GM18909 (cell line): ENCODE results near the gene ZNF528.

Source experiments
- ATAC-seq: cut with Tn5 transposase; IDR thresholded peaks from one replicate; pipeline ENCODE4 v1.9.1; 2021; ENCODE audit warnings: mild to moderate bottlenecking; ENCODE audit not compliant: unreplicated experiment, poor library complexity

Gene ZNF528

GRCh38 chr19:52397310-52398080 is at the start of gene ZNF528:
ZNF528 (plus strand) TSS chr19:52397849; CDS start chr19:52402014, 4,165 bp downstream.
- ATAC-seq: peak; percentile 83

- no peak for ATAC-seq
Observed at GRCh38 chr19:52351512-52351911, 46.1 kb upstream of the ZNF528 start.

GRCh38 chr19:52366414-52366824 is 31.2 kb upstream of the ZNF528 start:
- no peak for ATAC-seq

GRCh38 chr19:52369559-52370340 is 27.9 kb upstream of the ZNF528 start, which contains the start of gene ZNF880:
ZNF880 (plus strand) TSS chr19:52369923; CDS start chr19:52369966, 43 bp downstream.
- ATAC-seq: peak; percentile 82

GRCh38 chr19:52370341-52370710 is 27.3 kb upstream of the ZNF528 start:
- ATAC-seq: no peak

- no peak for ATAC-seq
Observed at GRCh38 chr19:52391135-52391534, 6.5 kb upstream of the ZNF528 start.

- peak; percentile 16 for ATAC-seq
Observed at GRCh38 chr19:52398081-52398441, 412 bp downstream of the ZNF528 start.

- ATAC-seq: no peak
Observed at GRCh38 chr19:52410276-52410675, 12.6 kb downstream of the ZNF528 start.

- no peak for ATAC-seq
Observed at GRCh38 chr19:52415711-52416110, 18.1 kb downstream of the ZNF528 start.

- no peak for ATAC-seq
Observed at GRCh38 chr19:52428937-52429336, 31.3 kb downstream of the ZNF528 start, which contains the start of gene ZNF534. ZNF534 (plus strand) TSS chr19:52429148; CDS start chr19:52431475, 2,327 bp downstream.

GRCh38 chr19:52442179-52442578 is 44.5 kb downstream of the ZNF528 start:
- no peak for ATAC-seq

GRCh38 chr19:52444506-52444905 is 46.9 kb downstream of the ZNF528 start:
- ATAC-seq: no peak

- ATAC-seq: no peak
Observed at GRCh38 chr19:52451241-52451640, 53.6 kb downstream of the ZNF528 start.

GRCh38 chr19:52453324-52454094 is 55.9 kb downstream of the ZNF528 start, which contains the start of gene ZNF578:
ZNF578 (plus strand) TSS chr19:52453553; CDS start chr19:52501846, 48,293 bp downstream.
- ATAC-seq: no peak

- ATAC-seq: no peak
Observed at GRCh38 chr19:52464798-52465470, 67.3 kb downstream of the ZNF528 start.
